NCI-H345 treated with DMSO at 0.1 percent for 48 hours (cell line): ENCODE data around the gene KIAA1614.
A peak's percentile ranks its signal among the peaks of the same experiment; 100 is the strongest.

Experiments
- DNase-seq: peaks from one replicate; lab custom pipeline; 2025; ENCODE audit not compliant: unreplicated experiment; lab: John Stamatoyannopoulos, UW

Gene KIAA1614

DNA sequence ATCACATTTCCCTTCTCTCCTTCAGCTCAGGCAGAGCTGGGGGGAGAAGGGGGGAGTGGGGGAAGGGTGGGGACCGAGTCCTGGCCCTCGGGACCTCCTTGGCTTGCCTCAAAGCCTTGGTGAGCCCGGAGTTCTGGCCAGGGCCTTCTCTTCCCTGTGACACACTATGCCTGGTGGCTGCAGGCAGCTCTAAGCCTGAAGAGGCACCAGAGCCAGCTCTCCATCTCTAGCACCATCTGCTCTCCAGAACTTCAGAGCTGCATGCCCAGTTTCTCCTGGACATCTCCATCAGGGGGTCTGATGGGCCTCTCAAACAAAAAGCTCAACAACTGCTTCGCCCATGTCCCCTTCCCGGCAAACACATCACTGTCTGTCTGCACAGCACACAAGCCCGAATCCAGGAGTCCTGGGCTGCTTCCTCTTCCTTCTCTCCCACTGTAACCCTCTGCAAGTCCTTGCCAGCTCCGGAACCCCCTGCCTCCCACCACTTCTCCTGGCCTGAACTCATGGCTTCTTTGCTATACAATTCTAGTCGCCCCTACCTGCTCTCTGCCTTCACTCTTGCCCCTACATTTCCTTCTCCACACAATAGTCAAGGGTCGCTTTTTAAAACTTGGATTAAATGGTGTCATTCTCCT, 26.5 kb downstream of the KIAA1614 start:
- DNase-seq = no peak

DNA sequence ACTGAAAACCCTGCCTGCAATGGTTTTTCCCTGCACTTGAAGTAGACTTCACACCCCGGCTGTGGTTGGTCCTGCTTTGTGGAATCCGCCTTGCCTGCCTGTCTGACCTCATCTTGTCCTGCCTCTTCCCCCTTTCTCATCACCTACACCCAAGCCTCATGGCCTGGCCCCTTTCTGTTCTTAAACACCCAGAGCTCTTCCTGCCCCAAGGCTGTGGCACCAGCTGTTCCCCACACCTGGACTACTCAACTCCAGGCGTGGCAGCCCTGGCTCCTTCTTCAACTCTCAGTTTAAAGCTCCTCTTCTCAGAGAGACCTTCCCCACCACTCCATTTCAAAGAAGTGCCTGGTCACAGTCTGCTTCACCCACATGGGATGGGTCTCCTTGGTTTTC, 27.0 kb downstream of the KIAA1614 start:
- no peak for DNase-seq

DNA sequence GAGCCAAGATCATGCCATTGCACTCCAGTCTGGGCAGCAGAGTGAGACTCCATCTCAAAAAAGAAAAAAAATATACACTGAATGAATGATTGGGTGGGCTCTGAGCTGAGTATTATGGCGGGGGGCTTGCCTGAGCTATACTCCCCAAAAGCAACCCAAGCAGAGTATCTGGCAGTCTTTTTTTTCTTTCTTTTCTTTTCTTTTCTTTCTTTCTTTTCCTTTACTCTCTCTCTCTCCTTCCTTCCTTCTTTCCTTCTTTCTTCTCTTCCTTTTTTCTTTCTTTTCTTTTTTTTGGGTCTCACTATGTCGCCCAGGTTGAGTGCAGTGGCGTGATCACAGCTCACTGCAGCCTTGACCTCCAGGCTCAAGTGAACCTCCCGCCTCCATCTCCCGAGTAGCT, 27.7 kb downstream of the KIAA1614 start:
- DNase-seq = no peak

DNA sequence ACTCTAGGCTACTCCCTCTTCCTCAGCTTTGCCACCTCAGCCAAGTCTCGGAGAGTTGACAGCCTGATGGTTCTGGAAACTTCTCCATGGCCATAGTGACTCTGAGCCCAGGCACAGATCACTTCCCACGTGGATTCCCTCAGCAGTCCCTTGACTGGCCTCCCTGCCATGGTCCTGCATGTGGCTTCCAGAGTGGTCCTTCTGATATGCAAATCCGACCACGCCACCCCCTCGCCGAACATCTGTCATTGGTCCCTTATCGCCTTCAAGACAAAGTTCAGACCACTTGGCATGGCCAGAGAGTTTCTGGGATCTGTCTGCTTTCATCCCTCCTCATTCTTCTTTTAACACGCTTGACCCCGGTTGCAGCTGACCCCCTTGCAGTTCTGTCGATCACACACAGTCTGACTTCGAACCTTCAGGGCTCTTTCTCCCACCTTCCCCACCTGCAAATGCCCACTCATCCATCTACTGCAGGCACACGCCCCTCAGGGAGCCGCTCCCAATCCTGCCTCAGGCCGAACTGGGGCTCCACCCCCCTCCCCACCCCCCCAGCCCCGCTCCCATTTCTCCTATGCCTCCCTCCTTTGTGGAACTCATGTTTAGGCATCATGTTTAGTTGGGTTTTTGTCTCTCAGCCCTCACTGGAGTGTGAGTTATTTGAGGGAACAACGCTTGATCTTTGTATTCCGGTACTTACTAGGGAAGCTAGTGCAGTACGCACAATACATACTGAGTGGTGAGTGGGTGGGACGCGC, 29.0 kb downstream of the KIAA1614 start:
- DNase-seq = no peak

DNA sequence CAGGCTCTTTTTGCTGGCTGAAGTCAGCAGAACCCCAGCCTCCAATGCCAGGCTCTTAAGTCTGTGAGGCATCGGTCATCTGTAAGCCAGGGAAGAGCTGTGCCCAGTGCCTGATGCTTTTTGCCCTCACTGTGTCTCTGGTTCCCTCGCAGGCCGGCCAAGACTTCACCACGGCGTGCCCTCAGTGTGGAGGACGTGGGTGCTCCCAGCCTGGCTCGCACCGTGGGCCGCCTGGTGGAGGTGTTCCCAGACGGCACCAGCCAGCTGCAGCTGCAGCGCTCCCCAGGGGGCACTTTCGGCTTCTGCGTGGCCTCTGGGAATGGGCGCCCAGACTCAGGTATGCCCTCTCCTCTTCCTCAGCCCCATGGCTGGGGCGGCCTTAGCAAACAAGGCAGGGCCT, 32.5 kb downstream of the KIAA1614 start:
- no peak for DNase-seq

DNA sequence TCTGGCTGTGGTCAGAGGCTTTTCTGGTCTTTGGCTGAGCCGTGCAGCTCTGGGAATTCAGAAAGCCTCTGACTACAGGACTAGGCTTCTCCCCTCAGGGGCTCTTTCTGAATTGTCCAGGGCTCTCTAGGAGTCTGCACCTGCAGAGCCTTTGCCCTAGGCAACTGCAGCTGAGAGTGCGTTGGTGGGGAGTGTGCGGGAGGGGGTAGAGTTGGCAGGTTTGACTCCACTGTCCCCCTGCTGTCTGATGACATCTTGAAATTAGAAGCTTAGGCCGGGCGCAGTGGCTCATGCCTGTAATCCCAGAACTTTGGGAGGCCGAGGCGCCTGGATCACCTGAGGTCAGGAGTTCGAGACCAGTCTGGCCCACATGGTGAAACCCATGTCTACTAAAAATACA, 32.9 kb downstream of the KIAA1614 start:
- DNase-seq = peak; percentile 83

DNA sequence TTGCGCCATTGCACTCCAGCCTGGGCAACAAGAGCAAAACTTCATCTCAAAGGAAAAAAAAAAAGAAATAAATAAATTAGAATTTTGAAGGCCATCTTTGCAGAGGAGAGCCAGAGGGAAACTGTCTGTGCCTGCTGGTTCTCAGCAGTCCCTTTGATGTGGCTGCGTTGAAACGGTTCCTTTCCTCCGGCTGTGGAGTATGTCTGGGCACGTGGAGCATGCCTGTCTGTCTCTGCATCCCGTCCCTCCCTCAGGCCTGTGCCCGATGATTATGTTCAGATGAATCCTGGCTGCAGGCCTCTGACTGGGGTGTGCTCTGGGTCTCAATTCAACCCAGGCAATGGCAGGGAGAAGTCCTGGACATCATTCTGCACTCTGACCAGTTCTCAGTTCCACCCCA, 33.4 kb downstream of the KIAA1614 start:
- DNase-seq = no peak

DNA sequence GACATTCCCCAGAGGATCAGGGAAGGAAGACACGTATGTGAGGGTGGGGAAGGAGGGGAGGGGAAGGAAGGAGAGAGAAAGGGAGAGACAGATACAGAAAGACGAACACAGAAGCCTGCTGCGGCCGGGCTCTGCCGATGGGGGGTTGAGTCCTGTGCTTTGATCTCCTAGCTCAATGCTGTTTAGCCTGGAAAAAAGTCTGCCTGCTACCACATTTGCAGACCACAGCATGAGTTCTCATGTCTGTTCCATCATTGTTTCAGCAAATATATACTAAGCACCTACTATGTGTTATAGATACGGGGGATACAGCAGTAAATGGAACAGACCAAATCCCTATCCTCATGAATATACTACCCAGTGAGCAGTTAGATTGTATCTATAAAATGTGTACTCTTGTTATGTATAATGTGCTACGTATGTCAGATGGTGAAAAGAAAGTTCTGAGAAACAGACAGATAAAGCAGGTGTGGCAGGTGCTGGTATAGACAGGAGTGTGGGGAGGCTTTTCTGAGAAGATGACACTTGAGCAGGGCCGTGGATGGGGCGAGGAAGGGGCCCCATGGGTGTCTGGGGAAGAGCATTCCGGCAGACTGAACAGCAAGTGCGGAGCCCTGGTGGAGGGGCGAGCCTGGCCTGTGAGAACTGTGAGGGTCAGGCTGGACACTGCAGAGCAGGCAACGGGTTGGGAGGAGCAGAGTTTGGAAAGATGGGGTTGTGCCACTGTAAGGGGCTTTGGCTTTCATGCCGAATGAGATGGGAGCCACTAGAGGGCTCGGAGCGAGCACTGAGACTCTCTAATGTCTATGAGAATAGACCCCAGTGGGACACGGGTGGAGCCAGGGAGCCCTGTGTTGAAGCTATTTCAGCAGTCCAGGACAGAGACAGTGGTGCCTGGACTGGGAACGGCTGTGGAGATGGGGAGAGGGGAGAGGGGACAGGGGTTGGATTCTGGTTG, 34.1 kb downstream of the KIAA1614 start:
- no peak for DNase-seq

DNA sequence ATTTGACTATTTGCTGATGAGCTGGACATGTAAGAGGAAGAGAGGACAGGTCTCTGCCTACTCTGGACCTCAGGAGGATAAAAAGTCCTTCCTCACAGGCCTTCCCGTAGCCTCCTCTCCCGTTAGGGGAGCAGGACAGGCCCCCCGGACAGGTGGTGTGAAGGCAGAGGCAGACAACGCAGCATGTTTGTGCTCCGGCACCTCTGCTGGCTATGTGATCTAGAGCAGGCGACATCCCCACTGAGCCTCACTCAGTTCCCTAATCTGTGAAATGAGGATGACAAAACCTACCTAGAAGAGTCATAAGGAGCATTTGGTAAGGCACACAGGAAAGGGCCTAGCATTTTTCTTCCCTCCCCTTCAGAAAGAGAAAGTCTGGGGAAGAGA, 34.8 kb downstream of the KIAA1614 start:
- DNase-seq = no peak

DNA sequence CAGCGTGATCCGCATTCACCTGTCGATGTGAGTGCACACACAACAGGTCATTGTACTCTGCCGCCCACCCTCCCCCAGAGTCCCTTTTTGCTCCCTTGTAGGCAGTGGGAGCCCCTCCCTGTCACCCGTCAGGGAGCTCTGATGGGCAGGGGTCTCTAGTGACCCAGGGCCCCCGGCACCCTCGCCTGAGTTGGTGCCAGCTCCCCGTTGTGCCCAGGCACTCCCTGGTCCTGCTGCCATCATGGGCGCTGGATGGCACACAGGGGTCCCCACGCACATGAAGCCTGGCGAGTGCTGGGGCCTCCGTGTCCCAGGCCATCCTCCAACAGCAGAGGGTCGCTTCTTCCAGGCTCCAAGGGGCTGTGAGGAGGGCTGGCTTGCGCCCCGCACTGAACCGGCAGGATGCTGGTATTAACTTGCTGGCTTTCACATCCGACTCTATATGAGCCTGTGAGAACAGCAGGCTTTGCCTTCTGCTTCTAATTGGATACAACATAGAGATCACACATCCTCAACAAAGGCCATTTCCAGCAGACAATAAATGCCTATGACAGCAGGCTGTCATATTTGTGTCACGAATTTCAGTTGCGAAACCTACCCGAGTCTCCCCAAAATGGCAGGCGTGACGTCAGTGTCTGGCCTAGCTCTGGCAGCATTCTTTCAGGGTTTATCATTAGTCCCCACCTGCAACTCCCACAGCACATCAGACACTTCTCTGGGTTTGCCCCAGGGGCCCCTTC, 35.4 kb downstream of the KIAA1614 start:
- DNase-seq = no peak

DNA sequence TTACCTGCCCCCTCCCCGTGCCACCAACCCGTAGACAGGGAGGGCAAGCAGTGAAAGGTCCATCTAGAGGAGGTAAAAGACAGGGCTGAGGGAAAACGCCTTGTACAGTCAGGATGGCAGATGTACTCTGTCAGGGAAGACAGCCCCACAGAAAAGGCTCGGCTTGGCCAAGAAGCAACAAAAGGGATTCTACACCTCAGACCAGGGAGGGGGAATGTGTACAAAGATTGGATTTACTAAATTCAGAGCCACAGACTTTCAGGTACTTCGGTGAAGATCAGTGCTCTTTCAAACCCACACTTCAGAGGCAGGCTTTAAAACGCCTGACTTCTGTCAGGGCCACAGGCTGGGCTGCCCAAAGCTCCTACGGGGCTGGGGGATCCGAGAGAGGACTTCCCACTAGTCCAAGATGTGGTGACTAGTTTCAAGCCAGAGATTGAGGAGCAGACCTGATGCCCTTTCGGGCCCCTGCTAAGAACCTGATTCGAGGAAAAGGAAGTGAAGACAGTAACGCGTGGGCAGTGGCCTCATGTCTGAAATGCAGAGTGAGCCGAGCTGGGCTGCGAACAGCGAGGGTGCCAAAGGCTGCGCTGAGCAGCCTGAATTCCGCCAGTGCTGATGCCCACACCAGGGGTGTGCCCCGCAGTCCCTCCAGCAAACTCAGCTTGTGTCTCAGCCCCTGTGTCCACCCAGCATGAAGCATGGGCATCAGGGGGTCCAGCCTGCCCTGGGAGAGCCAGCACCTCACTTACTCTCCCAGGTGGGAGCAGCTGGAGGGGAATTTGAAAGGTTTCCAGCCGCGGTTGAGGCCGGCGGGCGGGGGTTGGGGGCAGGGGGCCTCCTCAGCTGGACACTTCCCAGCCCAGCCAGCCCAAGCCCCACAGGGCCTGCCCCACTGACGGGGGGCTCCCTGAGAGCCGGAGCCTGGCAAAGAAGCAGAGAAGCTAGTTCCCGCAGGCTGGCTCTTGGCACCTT, 36.2 kb downstream of the KIAA1614 start:
- no peak for DNase-seq

DNA sequence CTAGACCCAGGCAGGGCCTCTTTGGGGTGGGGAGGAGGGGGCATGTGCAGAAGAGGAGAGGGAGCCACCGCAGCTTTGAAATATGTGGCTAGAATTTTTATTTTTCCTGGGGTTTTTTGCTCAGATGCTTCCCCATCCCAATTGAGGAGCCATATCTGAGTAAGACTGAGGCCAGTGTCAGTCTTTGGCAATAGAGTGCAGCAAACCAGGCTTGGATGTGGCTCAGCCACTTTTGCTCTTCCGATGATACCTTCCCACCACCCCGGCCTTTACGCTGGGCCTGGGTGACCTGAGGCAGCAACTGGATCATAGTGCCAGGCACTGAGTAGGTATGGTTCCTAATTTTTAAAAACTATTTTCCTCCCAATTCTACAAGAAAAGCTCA, 36.9 kb downstream of the KIAA1614 start:
- DNase-seq = no peak

DNA sequence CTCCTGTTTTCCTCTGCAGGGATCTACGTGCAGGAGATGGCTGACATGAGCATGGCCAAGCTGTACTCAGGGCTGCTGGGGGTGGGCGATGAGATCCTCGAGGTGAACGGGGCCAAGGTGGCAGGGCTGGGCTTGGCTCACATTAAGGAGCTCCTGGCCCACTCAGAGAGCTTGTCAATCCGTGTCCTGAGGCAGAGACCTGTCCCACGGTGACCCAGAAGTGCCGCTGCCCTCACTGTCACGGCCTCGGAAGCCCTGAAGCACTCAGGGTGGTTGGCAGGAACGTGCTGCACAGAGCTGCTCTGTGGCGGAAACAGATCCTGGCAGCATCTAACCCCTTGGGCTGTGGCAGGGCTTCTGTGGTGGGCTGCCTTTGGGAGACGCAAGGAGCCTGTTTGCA, 37.6 kb downstream of the KIAA1614 start:
- DNase-seq = no peak

DNA sequence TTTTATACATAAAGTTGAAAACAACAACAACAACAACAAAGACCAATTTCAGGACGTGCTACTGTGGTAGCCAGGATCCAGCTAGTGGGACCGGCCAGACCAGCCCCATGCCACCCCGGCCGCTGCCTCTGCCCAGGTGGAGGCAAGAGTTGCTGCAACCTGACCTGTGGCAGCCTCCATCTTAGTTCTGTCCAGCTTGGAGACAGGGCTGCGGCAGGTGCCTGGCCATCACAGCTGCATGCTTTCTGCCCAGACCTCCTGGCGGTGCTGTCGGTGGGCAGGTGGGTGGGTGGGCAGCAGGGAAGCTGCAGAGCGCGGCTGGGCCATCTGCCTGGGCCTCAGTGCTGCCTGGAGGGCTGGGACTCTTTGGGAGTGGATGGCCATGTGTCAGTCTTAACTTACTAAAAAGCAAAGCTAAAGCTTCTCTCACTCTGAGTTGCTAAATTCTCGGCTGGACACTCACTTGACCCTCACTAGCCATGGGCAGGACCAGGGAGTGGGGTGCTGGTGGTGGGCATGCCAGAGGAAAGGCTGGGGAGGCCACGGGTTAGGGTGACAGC, 38.6 kb downstream of the KIAA1614 start:
- no peak for DNase-seq

DNA sequence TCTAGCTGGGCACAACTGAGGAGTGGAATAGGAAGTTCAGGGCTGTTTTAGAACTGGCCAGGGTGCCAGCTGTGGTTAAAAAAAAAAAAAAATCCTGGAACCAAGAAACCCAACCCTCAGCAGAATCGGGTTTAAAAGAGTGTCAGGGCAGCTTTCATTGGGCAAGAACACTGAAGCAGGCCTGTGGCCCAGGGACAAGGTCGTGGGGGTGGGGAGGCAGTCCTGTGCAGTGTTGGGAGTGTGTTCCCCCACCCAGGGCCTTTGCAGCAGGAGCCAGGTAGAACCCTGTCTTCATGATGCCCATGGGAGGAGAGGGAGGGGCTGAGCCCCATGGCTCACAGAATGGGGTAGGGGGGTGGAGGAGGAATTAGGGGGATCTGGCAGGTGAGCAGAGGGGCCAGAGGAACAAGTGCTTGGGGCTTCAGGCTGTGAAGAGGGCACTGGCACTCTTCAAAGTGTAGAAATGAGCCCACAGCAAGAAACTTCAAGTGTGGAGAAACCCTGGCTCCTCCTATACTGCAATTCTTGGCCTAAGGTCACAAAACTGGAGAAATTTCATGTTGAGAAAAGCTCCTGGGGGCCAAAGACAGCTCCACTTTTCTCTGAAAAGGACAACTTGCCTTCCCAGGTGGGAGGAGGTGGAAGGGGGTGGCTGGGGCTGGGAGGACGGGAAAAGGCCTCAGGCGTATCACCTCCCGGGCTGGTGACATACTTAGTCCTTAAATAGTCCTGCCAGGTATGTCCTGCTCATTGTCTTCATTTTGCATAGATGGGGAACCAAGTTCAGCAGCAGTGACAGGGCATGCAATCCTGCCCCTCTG, 39.3 kb downstream of the KIAA1614 start:
- DNase-seq = no peak

DNA sequence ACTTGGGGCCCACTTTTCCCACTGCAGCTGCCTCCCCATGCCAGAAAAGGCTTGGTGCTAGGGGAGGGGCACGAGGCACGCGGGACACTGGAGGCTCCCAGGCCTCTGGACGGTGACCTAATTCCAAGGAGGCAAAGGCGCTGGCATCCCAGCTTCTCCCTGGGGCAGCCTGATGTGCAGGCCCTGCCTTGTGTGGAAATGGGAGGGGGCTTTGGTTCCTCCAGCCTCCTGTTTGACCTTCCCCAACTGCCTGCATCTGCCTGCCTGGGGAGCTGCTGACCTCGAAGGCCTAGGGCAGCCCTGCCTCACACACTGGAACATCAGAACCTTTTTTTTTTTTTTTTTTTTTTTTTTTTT, 39.9 kb downstream of the KIAA1614 start:
- no peak for DNase-seq

DNA sequence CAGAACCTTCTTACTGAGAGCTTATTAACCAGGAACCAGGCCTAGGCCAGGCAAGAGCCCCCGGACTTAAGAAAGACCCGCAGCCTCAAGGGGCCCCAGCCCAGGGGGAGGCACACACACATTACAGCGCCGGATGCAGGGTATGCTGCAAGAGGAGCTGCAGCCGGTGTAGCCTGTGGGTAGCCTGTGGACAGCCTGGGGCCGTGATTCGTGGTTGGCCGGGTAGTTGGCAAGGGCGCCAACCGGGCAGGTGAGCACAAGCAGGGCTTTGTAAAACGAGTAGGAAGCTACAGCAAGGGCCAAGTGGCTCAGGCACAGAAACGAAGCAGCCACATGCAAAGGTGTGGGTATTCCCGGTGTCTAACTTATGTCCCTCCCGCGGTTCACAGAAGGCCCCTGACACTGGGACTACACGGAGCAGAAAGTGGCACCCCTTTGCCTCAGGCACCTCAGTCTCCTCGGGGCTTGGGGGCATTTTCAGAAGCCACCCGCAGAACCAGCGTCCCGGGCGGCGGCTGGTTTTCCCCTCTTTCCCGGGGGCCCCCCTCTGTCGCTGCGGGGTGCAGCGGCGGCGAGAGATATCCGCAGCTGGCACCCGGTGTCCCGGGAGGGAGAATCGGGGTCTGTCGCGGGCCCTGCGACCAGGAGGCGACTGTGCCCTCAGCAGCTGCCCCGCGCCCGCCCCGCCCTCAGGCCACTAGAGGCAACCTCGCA, 40.8 kb downstream of the KIAA1614 start:
- no peak for DNase-seq
